IPS-18a (cell line): ENCODE results near the gene PCAT6.
"Not testable (repeated sequence)": the region's sequence is repeated elsewhere in the genome, so short reads cannot be mapped to it uniquely, and the experiment has no call there.

Source experiments
- H3K27ac ChIP-seq: one replicate; pipeline ENCODE4 v1.5.1; 2013; ENCODE audit warnings: low read length
- H3K27me3 ChIP-seq: one replicate; pipeline ENCODE4 v1.6.1; 2013; ENCODE audit warnings: mild to moderate bottlenecking, low read length; ENCODE audit not compliant: control insufficient read depth, insufficient read depth
- H3K36me3 ChIP-seq: one replicate; pipeline ENCODE4 v1.6.1; 2013; ENCODE audit warnings: low read depth, low read length; ENCODE audit not compliant: control insufficient read depth
- H3K4me1 ChIP-seq: one replicate; pipeline ENCODE4 v1.6.1; 2013; ENCODE audit warnings: low read depth, low read length; ENCODE audit not compliant: control insufficient read depth
- H3K4me3 ChIP-seq: one replicate; pipeline ENCODE4 v1.5.1; 2013; ENCODE audit warnings: low read length
- H3K9ac ChIP-seq: one replicate; pipeline ENCODE4 v1.6.1; 2013; ENCODE audit warnings: mild to moderate bottlenecking, low read length, moderate library complexity
- H3K9me3 ChIP-seq: one replicate; pipeline ENCODE4 v1.6.1; 2013; ENCODE audit warnings: low read depth, low read length; ENCODE audit not compliant: control insufficient read depth

PCAT6 gene

DNA sequence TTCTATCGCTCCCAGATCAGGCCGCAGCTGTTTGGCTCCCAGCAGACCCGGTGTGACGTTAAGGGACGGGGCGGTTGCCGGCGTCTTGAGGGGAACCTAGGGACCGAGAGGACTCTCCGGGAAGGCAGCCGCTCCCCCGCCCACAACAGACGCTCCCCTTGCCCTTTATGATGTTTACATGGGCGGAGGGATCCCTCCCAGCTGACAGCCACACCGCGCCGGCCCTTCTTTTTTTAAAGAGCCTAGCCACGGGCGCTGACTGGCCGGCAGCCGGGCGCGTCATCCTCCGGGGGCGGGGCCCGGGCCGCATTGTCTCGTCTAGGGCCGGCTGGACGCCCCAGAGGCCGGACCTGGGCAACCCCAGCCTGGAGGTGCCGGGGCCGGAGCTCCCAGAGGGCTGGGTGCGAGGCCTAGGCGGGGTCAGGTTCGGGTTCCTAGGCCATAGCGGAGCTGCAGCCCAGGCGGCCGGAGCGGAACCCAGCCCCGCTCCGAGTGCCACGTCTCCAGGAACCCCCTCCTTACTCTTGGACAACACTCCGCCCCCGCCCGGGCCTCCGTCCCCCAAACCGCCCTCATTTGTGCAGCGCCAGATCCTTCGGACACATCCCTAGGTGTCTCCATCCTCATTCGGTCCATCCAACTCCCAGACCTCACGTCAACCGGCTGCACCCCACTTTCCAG lies at the start of gene PCAT6:
TSS of gene PCAT6 (plus strand) at position 340 of the 681 bp plus-strand sequence.
- H3K9me3 ChIP-seq, result no peaks in the 10 kb centered on the region
- peaks cover 32% of the 10 kb centered on the region for H3K27me3 ChIP-seq
- peaks cover 31% of the 10 kb centered on the region for H3K4me1 ChIP-seq
- no peaks in the 10 kb centered on the region for H3K36me3 ChIP-seq
- H3K27ac ChIP-seq, result no peak within 1 kb of the TSS
- peak within 1 kb of the TSS; percentile 71 for H3K9ac ChIP-seq
- H3K4me3 ChIP-seq, result peak within 1 kb of the TSS; percentile 88

DNA sequence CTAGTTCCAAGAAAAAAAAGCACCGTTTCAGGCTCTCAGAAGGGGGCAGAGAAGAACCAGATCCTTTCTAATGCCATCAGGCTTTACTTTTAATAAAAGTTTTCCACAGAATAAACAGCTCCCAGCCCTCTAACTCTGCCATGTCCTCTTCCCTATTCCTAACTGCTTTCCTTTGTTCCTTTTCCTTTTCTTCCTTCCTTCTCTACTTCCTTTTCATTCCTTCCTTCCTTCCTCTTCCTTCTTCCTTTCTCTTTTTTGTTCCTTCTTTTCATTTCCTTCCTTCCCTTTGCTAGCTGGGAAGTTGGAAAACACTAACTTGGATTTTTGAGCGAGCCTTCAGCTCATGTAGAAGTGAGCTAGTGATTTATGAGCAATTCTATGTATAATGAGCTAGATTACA lies 48.7 kb upstream of the PCAT6 start:
- Histone ChIP-seq H3K4me3 (no peak overlapping the region), H3K27me3 (no peaks in the 10 kb centered on the region), H3K4me1 (no peaks in the 10 kb centered on the region), H3K9ac (no peak overlapping the region), H3K9me3 (no peaks in the 10 kb centered on the region), H3K27ac (no peak overlapping the region), H3K36me3 (peaks cover 95% of the 10 kb centered on the region)

DNA sequence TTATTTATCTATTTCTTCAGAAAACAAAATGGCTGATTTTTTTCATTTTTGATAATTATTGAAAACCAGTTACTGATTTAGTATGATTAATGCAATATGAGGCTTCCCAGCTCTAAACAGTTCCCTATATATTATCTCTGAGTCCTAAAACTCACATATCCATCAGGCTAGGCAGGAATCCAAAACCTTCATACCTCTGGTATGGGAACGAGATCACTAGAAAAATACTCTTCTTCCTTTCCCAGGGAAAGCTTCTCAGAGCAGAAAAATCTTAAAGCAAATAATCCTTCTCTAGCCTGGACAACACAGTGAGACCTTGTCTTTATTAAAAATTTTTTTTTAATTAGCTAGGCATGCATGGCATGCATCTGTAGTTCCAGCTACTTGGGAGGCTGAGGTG lies 45.0 kb upstream of the PCAT6 start:
- H3K4me3 ChIP-seq, result no peak overlapping the region
- no peak overlapping the region for H3K27ac ChIP-seq
- no peak overlapping the region for H3K9ac ChIP-seq
- no peaks in the 10 kb centered on the region for H3K9me3 ChIP-seq
- no peaks in the 10 kb centered on the region for H3K27me3 ChIP-seq
- H3K4me1 ChIP-seq, result no peaks in the 10 kb centered on the region
- peaks cover 77% of the 10 kb centered on the region for H3K36me3 ChIP-seq

DNA sequence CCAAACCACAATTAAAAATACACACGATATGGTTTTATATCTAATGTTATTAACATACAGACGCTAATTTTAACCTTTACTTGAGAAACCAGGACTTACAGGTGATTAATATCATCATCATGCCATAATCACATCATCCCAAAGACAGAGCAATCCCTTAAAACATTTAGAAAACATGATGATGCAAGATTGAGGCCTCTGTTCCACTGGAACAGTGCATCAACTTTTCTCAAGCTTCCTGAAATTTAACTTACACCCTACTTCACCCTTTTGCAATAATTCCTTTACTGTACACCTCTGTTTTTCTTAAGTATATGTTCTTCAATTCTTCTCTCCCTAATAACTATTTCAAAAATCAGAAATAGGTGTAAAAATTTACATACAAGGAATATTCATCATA lies 40.6 kb upstream of the PCAT6 start:
- no peaks in the 10 kb centered on the region for H3K9me3 ChIP-seq
- no peaks in the 10 kb centered on the region for H3K4me1 ChIP-seq
- H3K27me3 ChIP-seq, result no peaks in the 10 kb centered on the region
- no peak overlapping the region for H3K27ac ChIP-seq
- no peak overlapping the region for H3K4me3 ChIP-seq
- H3K9ac ChIP-seq, result no peak overlapping the region
- peaks cover 71% of the 10 kb centered on the region for H3K36me3 ChIP-seq

DNA sequence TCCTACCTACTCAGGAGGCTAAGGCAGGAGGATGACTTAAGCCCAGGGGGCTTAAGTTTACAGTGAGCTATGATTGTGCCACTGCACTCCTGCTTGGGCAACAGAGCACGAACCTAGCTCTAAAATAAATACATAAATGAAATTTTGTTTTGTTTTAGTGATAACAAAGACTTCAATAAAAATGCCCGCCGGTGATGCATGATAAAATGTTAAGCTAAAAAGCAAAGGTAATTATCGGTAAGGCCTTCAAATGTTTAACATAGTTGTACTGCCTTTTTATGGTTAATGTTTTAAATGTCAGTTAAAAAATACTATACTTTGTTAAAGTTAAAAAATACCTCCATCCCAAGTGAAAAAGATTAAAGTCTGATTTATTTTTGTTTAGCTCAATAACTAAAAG lies 29.6 kb upstream of the PCAT6 start:
- H3K9ac ChIP-seq, result no peak overlapping the region

DNA sequence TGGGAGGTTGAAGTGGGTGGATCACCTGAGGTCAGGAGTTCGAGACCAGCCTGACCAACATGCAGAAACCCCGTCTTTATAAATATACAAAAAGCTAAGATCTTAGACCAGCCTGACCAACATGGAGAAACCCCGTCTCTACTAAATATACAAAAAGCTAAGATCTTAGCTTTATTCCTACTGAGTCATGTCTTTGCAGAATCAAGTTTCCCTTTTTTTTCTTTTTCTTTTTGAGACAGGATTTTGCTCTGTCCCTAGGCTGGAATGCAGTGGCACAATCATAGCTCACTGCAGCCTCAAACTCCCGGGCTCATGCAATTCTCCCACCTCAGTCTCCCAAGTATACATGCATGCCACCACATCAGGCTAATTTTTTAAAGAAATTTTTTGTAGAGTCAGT lies 23.9 kb upstream of the PCAT6 start:
- Histone ChIP-seq H3K4me3 (no peak overlapping the region), H3K36me3 (no peaks in the 10 kb centered on the region), H3K27me3 (no peaks in the 10 kb centered on the region), H3K4me1 (no peaks in the 10 kb centered on the region), H3K9ac (no peak overlapping the region), H3K9me3 (no peaks in the 10 kb centered on the region), H3K27ac (no peak overlapping the region)

More for the DNA sequence above, 29.6 kb upstream of the PCAT6 start:
- no peak overlapping the region for H3K27ac ChIP-seq
- H3K4me1 ChIP-seq, result no peaks in the 10 kb centered on the region
- H3K36me3 ChIP-seq, result peaks cover 6% of the 10 kb centered on the region
- H3K27me3 ChIP-seq, result no peaks in the 10 kb centered on the region
- no peak overlapping the region for H3K4me3 ChIP-seq
- no peaks in the 10 kb centered on the region for H3K9me3 ChIP-seq

DNA sequence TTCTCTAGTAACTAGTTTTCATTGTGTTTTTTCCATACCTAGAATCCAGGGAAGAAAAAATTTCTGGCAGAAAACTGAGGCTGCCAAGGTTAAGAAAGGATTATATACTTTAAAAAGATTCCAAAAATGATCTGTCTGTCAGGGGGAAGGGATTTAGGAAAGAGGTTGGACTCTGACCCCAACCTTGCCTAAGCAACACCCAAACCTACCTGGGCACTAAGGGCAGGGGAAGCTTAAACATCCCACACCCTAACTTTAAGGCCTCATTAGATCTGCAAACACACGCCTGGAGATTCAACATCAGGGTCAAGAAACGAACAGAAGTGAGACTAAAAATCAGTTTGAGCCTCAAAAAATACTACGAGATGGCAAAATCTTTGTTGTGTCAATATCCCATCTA lies 22.0 kb upstream of the PCAT6 start:
- Histone ChIP-seq H3K9ac (no peak overlapping the region), H3K27ac (no peak overlapping the region), H3K4me3 (no peak overlapping the region), H3K9me3 (no peaks in the 10 kb centered on the region), H3K36me3 (no peaks in the 10 kb centered on the region), H3K4me1 (no peaks in the 10 kb centered on the region), H3K27me3 (no peaks in the 10 kb centered on the region)

DNA sequence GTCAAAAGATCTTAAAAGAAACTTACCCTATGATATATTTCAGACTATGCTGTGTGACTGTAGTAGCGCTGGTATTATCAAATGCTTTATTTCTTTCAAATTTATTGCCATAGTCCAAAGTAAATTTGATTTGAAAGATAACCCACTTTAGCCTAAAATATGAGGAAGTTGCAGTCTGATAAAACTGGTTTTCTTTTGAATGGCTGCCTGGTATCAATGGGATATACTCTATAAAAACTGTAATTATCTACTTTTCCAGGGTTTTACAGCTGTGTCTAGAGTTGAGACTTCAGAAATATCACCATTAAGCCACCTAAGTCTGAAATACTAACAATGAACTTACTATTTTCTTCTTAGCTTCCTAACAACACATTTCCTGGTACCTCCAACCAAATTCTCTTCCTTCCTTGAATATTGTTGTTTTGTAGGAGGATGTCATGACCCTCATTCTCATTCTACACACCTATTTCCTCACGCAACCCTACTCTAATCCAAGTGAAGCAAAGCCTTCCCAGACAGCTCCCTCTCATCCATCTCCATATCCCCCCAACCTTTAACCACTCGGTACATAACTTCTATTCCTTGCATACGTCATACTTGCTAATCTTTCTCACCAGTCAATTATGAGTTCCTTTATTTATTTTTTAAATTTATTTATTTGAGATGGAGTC lies 19.5 kb upstream of the PCAT6 start:
- H3K27ac ChIP-seq, result no peak overlapping the region
- no peaks in the 10 kb centered on the region for H3K36me3 ChIP-seq
- H3K27me3 ChIP-seq, result no peaks in the 10 kb centered on the region
- no peak overlapping the region for H3K4me3 ChIP-seq
- no peak overlapping the region for H3K9ac ChIP-seq
- no peaks in the 10 kb centered on the region for H3K4me1 ChIP-seq
- H3K9me3 ChIP-seq, result no peaks in the 10 kb centered on the region

DNA sequence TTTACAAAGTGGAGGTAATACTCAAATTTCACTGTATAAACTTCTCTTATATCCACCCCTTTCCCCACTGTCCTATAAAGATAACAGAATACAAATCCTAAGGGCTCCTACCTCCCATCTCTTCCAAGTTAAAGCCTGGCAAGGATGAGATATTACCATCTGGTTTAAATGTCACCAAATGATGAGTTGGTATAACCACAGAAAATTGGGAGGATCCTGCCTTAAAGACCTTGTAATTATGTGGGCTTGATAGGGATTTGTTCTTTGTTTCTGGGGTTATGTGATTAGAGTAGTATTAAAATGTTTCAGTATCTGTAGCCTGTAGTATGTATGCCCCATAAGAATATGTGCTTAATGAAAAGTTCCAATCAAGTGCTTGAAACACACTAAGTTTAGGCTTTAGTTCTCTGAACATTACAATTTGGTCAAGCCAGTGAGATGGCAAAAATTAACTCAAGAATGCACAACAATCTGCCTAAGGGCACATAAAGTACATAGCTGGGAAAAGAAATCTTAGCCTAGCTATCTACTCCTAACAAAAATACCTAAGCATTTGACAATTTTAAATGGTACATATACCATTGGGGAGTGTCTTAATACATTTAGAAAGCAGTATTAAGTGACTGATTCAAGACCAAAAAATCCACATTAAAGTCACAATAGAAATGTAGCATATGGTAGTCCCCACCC lies 16.6 kb upstream of the PCAT6 start:
- H3K9me3 ChIP-seq, result no peaks in the 10 kb centered on the region
- no peak overlapping the region for H3K4me3 ChIP-seq
- H3K27me3 ChIP-seq, result no peaks in the 10 kb centered on the region
- no peaks in the 10 kb centered on the region for H3K4me1 ChIP-seq
- H3K27ac ChIP-seq, result no peak overlapping the region
- no peak overlapping the region for H3K9ac ChIP-seq
- H3K36me3 ChIP-seq, result no peaks in the 10 kb centered on the region

DNA sequence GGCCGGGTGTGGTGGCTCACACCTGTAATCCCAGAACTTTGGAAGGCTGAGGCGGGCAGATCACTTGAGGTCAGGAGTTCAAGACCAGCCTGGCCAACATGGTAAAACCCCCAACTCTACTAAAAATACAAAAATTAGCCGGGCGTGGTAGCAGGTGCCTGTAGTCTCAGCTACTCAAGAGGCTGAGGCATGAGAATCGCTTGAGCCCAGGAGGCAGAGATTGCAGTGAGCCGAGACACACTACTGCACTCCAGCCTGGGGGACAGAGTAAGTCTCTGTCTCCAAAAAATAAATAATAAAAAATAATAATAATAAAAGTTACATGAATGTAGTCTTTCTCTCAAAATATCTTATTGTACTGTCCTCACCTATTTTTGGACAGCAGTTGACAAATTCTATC lies 15.8 kb upstream of the PCAT6 start:
- H3K9me3 ChIP-seq, H3K27me3 ChIP-seq, H3K36me3 ChIP-seq, H3K9ac ChIP-seq, H3K4me3 ChIP-seq, H3K4me1 ChIP-seq, H3K27ac ChIP-seq: not testable (repeated sequence)

DNA sequence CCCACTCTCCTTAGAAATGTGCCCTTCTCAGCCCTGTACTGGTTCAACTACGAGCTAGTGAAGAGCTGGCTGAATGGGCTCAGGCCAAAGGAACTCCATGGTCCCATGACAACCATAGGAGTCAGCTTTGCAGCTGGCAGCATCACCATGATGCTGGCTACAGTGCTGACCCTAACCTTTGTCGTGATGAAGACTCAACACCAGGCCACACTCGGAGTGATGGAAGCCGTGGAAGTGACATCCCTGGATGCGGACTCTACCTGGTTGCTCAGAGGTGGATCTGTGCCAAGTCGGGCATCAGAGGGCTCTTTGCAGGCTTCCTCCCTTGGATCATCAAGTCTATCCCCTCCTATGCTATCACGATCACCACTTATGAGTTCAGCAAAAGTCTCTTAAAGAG lies 14.1 kb upstream of the PCAT6 start:
- no peak overlapping the region for H3K4me3 ChIP-seq
- no peaks in the 10 kb centered on the region for H3K4me1 ChIP-seq
- no peak overlapping the region for H3K9ac ChIP-seq
- H3K9me3 ChIP-seq, result no peaks in the 10 kb centered on the region
- no peaks in the 10 kb centered on the region for H3K36me3 ChIP-seq
- no peaks in the 10 kb centered on the region for H3K27me3 ChIP-seq
- H3K27ac ChIP-seq, result no peak overlapping the region

DNA sequence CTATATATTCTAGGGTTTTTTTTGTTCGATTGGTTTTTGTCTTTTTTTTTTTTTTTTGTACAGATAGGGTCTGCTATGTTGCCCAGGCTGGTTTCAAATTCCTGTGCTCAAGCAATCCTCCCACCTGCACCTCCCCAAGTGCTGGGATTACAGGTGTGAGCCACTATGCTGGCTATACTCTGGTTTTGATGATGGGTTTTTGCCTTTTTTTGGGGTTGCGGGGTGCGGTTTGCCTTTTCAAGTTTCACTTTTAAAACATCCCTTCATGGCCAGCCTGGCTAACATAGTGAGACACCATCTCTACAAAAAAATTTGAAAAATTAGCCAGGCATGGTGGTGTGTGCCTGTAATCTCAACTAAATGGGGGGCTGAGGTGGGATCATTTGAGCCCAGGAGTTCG lies 12.5 kb upstream of the PCAT6 start:
- no peaks in the 10 kb centered on the region for H3K36me3 ChIP-seq
- peaks cover 6% of the 10 kb centered on the region for H3K4me1 ChIP-seq
- no peak overlapping the region for H3K4me3 ChIP-seq
- no peaks in the 10 kb centered on the region for H3K27me3 ChIP-seq
- no peak overlapping the region for H3K9ac ChIP-seq
- no peaks in the 10 kb centered on the region for H3K9me3 ChIP-seq
- H3K27ac ChIP-seq, result no peak overlapping the region
